ENCODE measurements around the gene CCL4. TPM values are rescaled to one million over a fixed set of nuclear protein-coding genes. Genes with fewer than 3 reads are reported as not detected.

The CCL4 gene
- total and polyA plus RNA-seq, 4 donors = 1.7 to 4.6 (median 2.8) TPM

Small RNA genes lying within 50 kb of the gene (small RNA-seq; reads per million reads assigned to genes)
- not detected for gene RN7SL301P

Other genes starting within 250 kb of the CCL4 start
- gene HEATR9, start 234.9 kb upstream of the CCL4 start, total RNA-seq = under 1 TPM in 1 of 2 donors, not detected in 1; 0.08 TPM
- gene HEATR9, start 234.9 kb upstream of the CCL4 start, polyA plus RNA-seq = not detected
- 1 to 10 TPM; 1.7 to 2.2 TPM for gene CCL5, start 223.5 kb upstream of the CCL4 start, total RNA-seq
- gene CCL5, start 223.5 kb upstream of the CCL4 start, polyA plus RNA-seq = 1 to 10 TPM; 2.9 to 4.7 TPM
- 1 to 10 TPM in 1 of 2 donors, not detected in 1; 1.9 TPM for gene RDM1, start 173.1 kb upstream of the CCL4 start, total RNA-seq
- gene RDM1, start 173.1 kb upstream of the CCL4 start, polyA plus RNA-seq = under 1 TPM; 0.29 to 0.42 TPM
- gene LYZL6, start 160.1 kb upstream of the CCL4 start, total RNA-seq = not detected
- not detected for gene LYZL6, start 160.1 kb upstream of the CCL4 start, polyA plus RNA-seq
- gene CCL16, start 122.3 kb upstream of the CCL4 start, total RNA-seq = 10 to 100 TPM in 1 of 2 donors, under 1 TPM in 1; 0.65 to 22.3 TPM
- 10 to 100 TPM in 1 of 2 donors, 1 to 10 TPM in 1; 8.1 to 21.7 TPM for gene CCL16, start 122.3 kb upstream of the CCL4 start, polyA plus RNA-seq
- gene CCL14, start 117.1 kb upstream of the CCL4 start, total RNA-seq = 10 to 100 TPM in 1 of 2 donors, 1 to 10 TPM in 1; 1.9 to 11.6 TPM
- 100 to 1,000 TPM in 1 of 2 donors, 10 to 100 TPM in 1; 68.7 to 124 TPM for gene CCL14, start 117.1 kb upstream of the CCL4 start, polyA plus RNA-seq
- 10 to 100 TPM in 1 of 2 donors, 1 to 10 TPM in 1; 9.2 to 14.1 TPM for gene CCL15, start 102.3 kb upstream of the CCL4 start, total RNA-seq
- 10 to 100 TPM in 1 of 2 donors, 1 to 10 TPM in 1; 8.8 to 27.8 TPM for gene CCL15, start 102.3 kb upstream of the CCL4 start, polyA plus RNA-seq
- 1 to 10 TPM; 1.9 to 8.7 TPM for gene CCL23, start 85.9 kb upstream of the CCL4 start, total RNA-seq
- 10 to 100 TPM in 1 of 2 donors, 1 to 10 TPM in 1; 3.9 to 24.4 TPM for gene CCL23, start 85.9 kb upstream of the CCL4 start, polyA plus RNA-seq
- under 1 TPM in 1 of 2 donors, not detected in 1; 0.92 TPM for gene CCL18, start 39.6 kb upstream of the CCL4 start, total RNA-seq
- gene CCL18, start 39.6 kb upstream of the CCL4 start, polyA plus RNA-seq = under 1 TPM; 0.22 to 0.76 TPM
- gene CCL3, start 13.7 kb upstream of the CCL4 start, total RNA-seq = 1 to 10 TPM in 1 of 2 donors, under 1 TPM in 1; 0.92 to 5.6 TPM
- 1 to 10 TPM; 1.6 to 2.1 TPM for gene CCL3, start 13.7 kb upstream of the CCL4 start, polyA plus RNA-seq
- gene TBC1D3B, start 72.8 kb downstream of the CCL4 start, total RNA-seq = under 1 TPM; 0.42 to 0.56 TPM
- 1 to 10 TPM in 1 of 2 donors, under 1 TPM in 1; 0.66 to 1.8 TPM for gene TBC1D3B, start 72.8 kb downstream of the CCL4 start, polyA plus RNA-seq
- gene CCL3L1, start 92.9 kb downstream of the CCL4 start, total RNA-seq = under 1 TPM; 0.42 TPM
- gene CCL3L1, start 92.9 kb downstream of the CCL4 start, polyA plus RNA-seq = under 1 TPM; 0.15 to 0.21 TPM
- 1 to 10 TPM in 1 of 2 donors, under 1 TPM in 1; 0.50 to 2.8 TPM for gene CCL4L2, start 107.2 kb downstream of the CCL4 start, total RNA-seq
- gene CCL4L2, start 107.2 kb downstream of the CCL4 start, polyA plus RNA-seq = 1 to 10 TPM in 1 of 2 donors, under 1 TPM in 1; 0.83 to 1.3 TPM
- gene TBC1D3I, start 160.7 kb downstream of the CCL4 start, total RNA-seq = under 1 TPM in 1 of 2 donors, not detected in 1; 0.17 TPM
- gene TBC1D3I, start 160.7 kb downstream of the CCL4 start, polyA plus RNA-seq = under 1 TPM in 1 of 2 donors, not detected in 1; 0.11 TPM
- gene TBC1D3G, start 220.1 kb downstream of the CCL4 start, total RNA-seq = not detected
- under 1 TPM in 1 of 2 donors, not detected in 1; 0.58 TPM for gene TBC1D3G, start 220.1 kb downstream of the CCL4 start, polyA plus RNA-seq